T47D (cell line): ENCODE measurements around the gene LRRC32.
"Not testable (repeated sequence)": the region's sequence is repeated elsewhere in the genome, so short reads cannot be mapped to it uniquely, and the experiment has no call there.

Experiments
- DNase-seq, 2 experiments: peaks; one replicate each; pipeline versions ENCODE4 v3.0.0 to v3.0.0-alpha.2; 2011 to 2012; ENCODE audit warnings: low read depth in 1 of 2, low spot score in 1 of 2
- JUND ChIP-seq: IDR thresholded peaks from 2 replicates; pipeline ENCODE4 v1.6.1; 2012; ENCODE audit warnings: low read depth
- in situ Hi-C: cut with HindIII; loops from 2 replicates; pipeline ENCODE4 v1.10.0; 2016; ENCODE audit warnings: low sequenced_read_pairs, low pct_unique_long_range_greater_than_20kb

Gene LRRC32

DNA sequence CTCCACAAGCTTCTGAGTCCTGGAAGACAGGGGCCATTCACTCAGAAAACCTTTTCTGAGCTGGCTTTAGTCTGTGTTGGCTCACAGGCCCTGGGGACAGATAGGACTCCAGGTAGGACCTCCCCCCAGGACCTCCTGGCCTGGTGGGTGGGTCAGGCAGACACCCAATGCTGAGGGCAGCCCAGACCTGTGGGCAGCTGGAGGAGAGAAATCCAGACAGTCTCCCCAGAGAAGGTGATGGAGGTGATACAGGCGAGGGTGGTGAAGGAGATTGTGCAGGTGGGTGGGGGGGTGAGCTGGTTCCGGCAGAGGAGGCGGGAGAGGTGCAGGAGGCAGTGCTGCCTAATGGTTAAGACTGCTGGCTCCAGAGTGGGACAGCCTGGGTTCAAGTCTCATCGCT, 15.6 kb downstream of the LRRC32 start:
- in situ Hi-C loops, result no loop called here
- no peak for DNase-seq
- TF ChIP-seq JUND, result no peak

GRCh38 chr11:76654298-76654851, 16.2 kb downstream of the LRRC32 start:
- no peak for TF ChIP-seq JUND
- DNase-seq, result no peak
- in situ Hi-C loops, result no loop called here

DNA sequence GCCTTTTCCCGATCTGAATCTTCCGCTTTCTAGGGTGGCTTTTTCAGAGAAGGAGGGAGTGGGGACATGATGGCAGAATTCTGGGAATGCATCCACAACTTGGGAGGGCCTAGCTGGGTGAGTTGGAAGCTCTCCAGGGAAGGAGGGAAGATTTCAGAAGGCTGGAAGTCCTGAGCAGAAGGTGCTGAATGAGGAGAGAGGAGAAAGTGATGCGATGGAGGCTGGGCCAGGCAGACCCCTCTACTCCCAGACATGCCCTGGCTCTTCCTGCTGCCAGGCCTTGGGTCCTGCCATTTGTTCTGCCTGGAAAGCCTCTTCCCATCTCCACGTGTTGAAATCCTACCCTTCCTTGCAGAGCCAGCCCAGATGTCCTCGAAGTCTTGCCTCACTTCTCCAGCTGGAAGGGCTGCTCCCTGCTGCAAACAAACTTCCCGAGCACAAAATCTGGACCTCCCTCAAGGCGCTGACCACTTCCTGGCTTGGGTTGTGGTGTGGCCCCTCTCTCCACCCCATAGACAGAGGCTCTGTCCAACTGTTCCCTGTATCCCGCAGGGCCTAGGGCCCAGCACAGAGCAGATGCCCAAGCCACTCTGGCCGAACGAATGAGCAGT, 16.8 kb downstream of the LRRC32 start:
- DNase-seq, result no peak
- in situ Hi-C loops, result no loop called here
- TF ChIP-seq JUND, result no peak

DNA sequence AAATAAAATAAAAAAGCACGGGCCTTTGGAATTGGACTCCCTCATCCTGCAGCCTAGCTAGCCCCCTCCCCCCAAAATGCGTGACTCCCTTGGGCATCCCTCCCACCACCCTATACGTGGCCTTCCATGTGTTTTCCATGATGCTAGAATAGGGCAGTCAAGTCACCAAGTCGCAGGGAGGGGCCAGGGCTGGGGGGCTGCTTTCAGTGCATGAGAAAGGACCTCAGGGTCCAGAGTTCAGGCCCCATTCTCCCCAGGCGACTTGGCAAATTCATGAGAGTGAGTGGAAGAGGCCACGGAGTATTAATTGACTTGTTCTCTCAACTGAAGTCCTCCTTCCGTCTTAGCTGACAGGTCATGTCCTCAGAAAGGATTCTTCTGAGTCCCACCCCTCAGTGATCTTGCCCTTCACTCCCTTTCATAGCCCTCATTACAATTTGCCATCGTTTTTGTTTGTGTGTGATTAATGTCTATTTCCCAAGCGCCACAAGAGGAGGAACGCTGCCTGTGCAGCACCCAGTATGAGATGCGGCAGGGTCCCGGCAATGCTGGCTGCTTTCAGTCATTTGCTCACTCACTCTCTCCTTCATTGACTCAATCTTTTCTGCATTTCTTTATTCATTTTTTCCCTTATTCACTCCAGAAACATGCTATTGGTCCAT, 17.4 kb downstream of the LRRC32 start:
- in situ Hi-C loops, result no loop called here
- TF ChIP-seq JUND, result no peak
- DNase-seq, result no peak

- TF ChIP-seq JUND, result no peak
- in situ Hi-C loops, result no loop called here
- DNase-seq, result no peak
Measured at GRCh38 chr11:76649851-76650372, 20.6 kb downstream of the LRRC32 start.

GRCh38 chr11:76649011-76649410, 21.5 kb downstream of the LRRC32 start:
- in situ Hi-C loops, result no loop called here
- no peak for TF ChIP-seq JUND

GRCh38 chr11:76648061-76648460, 22.5 kb downstream of the LRRC32 start:
- in situ Hi-C loops, result no loop called here
- no peak for TF ChIP-seq JUND
- no peak for DNase-seq

More at GRCh38 chr11:76649011-76649410, 21.5 kb downstream of the LRRC32 start:
- DNase-seq, result no peak

- in situ Hi-C loops, result no loop called here
- no peak for DNase-seq
- TF ChIP-seq JUND, result no peak
Measured at GRCh38 chr11:76646882-76647534, 23.5 kb downstream of the LRRC32 start.

DNA sequence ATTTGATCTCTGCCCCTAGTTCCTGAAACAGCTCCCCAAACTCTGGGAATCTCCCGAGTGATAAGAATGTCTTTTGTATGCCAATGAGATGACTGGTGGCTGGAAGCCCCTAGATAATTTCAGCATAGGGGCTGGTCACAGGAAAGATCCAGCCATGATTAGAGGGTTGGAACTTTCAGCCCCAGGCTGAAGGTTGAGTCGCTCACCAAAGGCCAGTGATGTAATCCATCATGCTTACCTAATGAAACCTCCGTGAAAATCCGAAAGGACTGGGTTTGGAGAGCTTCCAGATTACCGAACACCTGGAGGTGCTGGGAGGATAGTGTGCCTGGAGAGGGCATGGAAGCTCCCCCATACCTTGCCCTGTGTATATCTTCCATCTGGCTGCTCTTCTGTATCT, 26.0 kb downstream of the LRRC32 start:
- no peak for TF ChIP-seq JUND
- DNase-seq, result no peak
- in situ Hi-C loops, result no loop called here

DNA sequence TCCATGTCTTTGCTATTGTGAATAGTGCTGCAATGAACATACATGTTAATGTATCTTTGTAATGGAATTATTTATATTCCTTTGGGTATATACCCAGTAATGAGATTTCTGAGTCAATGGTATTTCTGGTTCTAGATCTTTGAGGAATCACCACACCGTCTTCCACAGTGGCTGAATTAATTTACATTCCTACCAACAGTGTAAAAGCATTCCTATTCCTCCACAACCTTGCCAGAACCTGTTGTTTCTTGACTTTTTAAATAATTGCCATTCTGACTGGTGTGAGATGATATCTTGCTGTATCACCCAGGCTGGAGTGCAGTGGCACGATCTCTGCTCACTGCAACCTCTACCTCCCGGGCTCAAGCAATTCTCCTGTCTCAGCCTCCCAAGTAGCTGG, 26.8 kb downstream of the LRRC32 start:
- in situ Hi-C loops, DNase-seq: not testable (repeated sequence)

DNA sequence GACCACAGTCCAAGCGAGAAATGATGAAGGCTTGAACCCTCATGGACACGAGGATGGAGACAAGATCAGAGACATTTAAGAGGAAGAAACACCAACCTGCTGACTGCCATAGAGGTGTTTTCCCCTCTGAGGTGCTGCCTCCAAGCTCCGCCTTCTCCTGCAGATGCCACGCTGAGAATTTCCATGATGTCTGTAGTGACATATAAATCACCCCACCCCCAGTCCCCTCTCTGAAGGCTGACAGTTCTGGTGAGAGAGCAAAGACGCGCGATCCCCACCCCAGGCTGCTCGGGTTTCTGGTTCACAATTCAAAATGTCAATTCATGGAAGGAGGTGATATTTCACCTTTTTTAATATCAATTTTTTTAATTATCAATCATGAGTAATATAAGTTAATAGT, 28.2 kb downstream of the LRRC32 start:
- no peak for TF ChIP-seq JUND
- no peak for DNase-seq
- in situ Hi-C loops, result no loop called here

GRCh38 chr11:76641905-76642304, 28.6 kb downstream of the LRRC32 start:
- TF ChIP-seq JUND, result no peak
- no peak for DNase-seq
- in situ Hi-C loops, result no loop called here

DNA sequence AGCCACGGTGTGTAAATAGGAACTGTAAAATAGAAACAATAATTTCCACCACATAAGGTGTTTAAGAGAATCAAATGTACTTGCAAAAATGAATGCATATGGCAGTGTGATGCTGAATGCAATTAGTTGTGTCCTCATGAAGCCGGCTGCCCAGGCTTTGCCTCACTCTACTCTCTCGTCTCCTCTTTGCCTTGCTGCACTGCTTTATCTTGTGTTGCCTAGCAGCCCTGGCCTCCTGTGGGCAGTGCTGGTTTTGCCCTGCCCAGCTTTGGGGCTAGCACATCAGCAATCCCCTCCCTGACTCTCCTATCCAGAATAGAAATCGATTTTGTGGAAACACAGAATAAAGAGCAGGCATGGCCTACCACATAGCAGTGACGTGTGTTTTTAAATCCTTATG, 30.0 kb downstream of the LRRC32 start:
- no peak for TF ChIP-seq JUND
- in situ Hi-C loops, result no loop called here
- DNase-seq, result no peak
